Iris pigment epithelial cell (primary cell): ENCODE measurements around the gene F7.
A peak's percentile ranks its signal among the peaks of the same experiment; 100 is the strongest.
"Not testable (repeated sequence)": the region's sequence is repeated elsewhere in the genome, so short reads cannot be mapped to it uniquely, and the experiment has no call there.

Source experiments
- DNase-seq: peaks from one replicate; pipeline ENCODE4 v3.0.0-alpha.2; 2011; ENCODE audit warnings: low read depth

Gene F7

DNA sequence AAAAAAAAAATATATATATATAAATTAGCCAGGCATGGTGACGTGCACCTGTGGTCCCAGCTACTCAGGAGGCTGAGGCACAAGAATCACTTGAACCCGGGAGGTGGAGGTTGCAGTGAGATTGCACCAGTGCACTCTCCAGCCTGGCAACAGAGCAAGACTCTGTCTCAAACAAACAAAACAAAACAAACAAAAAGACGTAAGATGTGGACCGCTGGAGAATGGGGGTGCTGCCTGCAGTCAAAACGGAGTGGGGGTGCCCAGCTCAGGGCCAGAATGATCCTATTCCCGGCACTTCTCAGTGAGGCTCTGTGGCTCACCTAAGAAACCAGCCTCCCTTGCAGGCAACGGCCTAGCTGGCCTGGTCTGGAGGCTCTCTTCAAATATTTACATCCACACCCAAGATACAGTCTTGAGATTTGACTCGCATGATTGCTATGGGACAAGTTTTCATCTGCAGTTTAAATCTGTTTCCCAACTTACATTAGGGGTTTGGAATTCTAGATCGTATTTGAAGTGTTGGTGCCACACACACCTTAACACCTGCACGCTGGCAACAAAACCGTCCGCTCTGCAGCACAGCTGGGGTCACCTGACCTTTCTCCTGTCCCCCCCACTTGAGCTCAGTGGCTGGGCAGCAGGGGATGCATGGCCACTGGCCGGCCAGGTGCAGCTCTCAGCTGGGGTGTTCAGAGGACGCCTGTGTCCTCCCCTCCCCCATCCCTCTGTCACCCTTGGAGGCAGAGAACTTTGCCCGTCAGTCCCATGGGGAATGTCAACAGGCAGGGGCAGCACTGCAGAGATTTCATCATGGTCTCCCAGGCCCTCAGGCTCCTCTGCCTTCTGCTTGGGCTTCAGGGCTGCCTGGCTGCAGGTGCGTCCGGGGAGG lies at the start of gene F7:
Gene F7, plus strand, starts transcription at position 760 of the 889 bp plus-strand sequence. Its CDS starts 51 bp downstream, at position 811.
- DNase-seq: peak; percentile 10

DNA sequence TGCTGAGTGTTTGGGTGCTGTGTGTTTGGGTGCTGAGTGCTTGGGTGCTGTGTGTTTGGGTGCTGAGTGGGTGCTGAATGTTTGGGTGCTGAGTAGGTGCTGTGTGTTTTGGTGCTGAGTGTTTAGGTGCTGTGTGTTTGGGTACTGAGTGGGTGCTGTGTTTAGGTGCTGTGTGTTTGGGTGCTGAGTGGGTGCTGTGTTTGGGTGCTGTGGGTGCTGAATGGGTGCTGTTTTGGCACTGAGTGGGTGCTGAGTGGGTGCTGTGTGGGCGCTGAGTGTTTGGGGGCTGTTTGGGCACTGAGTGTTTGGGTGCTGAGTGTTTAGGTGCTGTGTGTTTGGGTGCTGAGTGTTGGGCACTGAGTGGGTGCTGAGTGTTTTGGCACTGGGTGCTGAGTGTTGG lies 48.5 kb upstream of the F7 start:
- DNase-seq: no peak

DNA sequence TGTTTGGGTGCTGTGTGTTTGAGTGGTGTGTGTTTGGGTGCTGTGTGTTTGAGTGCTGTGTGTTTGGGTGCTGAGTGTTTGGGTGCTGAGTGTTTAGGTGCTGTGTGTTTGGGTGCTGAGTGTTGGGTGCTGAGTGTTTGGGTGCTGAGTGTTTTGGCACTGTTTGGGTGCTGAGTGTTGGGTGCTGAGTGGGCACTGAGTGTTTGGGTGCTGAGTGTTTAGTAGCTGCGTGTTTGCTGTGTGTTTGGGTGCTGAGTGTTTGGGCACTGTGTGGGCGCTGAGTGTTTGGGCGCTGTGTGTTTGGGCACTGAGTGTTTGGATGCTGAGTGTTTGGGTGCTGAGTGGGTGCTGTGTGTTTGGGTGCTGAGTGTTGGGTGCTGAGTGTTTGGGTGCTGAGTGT lies 48.0 kb upstream of the F7 start:
- DNase-seq: not testable (repeated sequence)

DNA sequence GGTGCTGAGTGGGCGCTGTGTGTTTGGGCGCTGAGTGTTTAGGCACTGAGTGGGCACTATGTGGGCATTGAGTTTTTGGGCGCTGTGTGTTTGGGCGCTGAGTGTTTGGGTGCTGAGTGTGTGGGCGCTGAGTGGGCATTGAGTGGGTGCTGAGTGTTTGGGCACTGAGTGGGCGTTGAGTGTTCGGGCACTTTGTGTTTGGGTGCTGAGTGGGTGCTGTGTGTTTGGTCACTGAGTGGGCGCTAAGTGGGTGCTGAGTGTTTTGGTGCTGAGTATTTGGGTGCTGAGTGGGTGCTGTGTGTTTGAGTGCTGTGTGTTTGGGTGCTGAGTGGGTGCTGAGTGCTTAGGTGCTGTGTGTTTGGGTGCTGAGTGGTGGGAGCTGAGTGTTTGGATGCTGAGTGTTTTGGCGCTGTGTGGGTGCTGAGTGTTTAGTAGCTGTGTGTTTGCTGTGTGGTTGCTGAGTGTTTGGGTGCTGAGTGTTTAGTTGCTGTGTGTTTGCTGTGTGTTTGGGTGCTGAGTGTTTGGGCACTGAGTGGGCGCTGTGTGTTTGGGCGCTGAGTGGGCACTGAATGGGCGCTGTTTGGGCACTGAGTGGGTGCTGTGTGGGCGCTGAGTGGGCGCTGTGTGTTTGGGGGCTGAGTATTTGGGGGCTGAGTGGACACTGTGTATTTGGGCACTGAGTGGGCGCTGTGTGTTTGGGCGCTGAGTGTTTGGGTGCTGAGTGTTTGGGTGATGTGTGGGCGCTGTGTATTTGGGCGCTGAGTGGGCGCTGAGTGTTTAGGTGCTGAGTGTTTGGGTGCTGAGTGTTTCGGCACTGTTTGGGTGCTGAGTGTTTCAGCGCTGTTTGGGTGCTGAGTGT lies 47.2 kb upstream of the F7 start:
- no peak for DNase-seq

DNA sequence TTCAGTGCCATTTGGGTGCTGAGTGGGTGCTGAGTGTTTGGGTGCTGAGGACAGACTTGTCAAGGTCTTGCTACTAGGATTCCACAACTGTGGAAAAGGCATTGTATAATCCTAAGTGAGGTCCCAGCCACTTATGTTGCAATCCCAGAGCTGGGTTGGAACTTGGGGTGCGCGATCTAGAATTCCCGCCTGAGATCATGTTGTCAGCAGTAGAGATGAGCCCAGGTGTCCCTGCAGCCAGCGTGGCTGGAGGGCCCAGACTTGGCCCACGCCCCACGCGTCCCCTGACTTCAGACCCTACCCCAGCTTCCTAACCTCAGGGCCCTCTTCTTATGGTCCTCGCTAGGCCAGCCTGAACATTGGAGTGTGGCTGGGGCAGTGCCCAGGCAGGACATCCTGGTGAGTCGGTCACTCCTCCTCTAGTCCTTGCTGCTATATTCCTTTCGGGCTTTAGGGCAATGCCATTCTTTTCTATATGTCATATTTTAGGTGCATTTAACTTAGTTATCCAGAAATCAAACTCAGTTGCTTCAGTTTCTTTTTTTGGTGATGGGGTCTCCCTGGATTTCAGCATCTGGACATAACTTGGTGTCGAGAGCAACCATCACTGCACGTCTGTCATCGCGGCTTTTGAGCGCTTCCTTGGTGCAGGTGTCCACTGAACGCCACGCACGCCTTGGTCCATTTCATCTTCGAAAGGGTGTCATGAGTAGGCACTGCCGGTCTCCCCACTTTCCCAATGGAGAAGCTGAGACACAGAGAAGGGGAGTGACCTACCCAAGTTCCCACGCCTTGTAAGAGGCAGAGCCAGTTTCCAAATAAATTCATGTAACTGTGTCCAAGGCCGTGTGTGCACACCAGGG lies 46.4 kb upstream of the F7 start:
- DNase-seq: no peak

DNA sequence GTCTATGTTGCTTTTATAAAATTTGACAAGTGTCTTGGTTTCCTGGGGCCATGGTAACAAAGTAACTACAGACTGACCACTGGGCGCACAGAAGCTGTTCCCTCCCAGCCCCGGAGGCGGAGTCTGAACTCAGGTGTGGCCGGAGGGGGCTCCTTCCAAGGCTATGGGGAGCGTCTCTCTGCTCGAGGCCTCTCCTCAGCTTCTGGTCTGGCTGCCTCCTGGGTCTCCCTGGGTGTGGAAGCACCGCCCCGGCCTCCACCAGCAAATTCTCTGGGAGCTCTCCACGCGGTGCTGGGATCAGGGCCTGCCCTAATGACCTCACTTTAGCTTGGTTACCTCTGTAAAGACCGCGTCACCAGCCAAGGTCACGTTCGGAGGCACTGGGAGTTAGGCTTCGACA lies 45.7 kb upstream of the F7 start:
- DNase-seq: no peak

DNA sequence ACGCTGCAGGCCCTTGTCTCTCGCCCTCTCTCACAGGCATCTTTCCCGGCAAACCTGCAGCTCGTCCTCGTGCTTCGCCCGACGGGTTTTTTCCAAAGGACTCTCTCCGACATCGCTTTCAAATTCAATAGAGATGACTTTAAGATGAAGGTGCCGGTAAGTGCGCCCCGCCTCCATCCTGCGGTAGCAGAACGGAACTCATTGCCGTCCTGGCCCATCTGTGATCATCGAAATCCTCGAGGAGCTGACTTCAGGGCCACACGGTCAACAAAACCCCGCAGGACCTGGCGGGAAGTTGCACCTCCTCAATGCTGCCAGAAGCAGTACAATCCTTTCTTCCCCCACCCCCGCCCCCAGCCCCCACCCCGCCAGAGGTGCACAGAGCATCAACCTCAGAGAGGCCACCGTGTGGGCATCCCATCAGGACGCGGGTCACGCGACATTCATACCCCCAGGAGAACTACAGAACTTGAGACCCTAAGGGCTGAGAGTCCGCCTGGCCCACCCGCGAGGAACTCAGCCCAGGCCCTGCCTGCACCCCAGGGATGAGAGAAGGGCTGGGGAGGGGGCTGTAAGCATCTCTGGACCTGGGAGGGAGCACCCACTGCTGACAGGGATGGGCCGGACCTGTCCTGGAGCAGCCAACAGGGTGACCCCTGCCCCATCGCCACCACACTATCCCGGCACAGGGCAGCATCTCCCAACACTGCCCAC lies 44.9 kb upstream of the F7 start:
- no peak for DNase-seq

DNA sequence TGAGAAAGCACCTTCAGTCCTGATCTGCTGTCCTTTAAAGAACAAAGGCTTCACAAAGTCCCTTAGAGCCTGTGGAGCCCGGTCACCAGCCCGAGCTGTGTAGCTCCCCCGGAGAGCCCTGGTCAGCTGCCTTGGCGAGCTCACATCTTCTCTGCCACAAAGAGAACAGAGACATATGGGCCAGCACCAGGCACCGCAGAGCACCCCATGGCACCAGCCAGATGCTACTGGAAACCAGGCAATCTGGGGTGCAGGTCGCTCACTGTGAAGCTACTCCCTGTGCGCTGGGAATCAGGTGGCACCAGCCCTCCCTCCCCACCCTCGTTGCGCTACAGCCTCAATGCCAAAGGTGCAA lies 44.3 kb upstream of the F7 start:
- no peak for DNase-seq

DNA sequence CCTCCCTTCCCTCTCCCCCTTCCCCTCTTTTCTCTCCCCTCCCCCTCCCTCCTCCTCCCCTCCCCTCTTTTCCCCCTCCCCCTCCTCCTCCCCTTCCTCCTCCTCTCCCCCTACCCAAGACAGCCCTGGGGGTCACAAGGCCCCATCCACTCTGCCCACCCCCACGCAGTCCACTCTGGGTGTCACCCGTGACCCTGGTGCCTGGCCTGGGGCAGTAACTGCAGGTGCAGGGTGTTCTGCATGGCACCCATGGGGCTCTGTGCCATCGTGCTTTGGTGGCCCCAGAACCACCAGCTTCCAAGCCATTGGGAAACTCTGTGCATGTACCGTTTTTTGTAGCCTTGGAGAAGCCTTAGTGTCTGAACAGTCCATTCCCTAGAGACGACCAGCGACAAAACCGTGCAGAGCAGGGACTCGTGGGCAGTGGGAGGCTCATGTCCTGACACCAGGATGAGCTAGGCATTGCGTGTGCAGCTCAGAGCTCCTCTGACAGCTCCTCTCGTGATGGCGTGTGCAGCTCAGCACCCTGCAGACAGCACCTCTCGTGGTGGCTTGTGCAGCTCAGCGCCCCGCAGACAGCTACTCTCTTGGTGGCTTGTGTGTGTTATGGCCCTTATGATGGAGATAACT lies 43.7 kb upstream of the F7 start:
- DNase-seq: no peak

DNA sequence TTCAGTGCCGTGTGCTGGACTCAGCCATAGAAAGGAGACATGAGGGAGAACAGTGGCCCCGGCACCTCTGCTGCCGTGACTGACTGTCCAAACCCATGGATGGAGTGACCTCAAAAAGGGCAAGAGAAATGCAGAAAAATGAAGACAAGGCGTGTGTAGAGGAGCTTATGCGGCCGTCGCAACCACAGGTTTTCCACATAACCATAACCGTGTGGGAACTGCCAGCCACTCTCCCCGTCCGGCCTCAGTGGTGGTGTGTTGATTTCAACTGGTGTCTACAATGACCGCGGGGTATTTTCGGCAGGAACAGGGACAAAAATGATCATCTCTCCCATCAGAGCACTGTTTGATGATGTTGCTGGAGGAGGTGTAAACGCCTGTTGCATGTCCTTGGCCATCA lies 42.9 kb upstream of the F7 start:
- no peak for DNase-seq

DNA sequence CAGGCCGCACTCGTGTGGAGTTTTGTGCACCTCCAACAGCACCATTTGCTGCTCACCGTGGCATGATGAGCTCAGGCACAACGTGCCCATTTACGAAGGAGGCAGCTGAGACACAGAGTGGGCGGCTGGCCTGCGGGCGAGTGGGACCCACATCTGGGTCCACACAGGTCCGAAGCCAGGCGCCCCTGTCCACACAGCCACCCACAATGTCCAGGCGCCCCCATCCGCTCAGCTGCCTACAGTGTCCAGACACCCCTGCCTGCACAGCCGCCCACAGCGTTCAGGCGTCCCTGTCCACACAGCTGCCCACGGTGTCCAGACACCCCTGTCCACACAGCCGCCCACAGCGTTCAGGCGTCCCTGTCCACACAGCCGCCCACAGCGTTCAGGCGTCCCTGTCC lies 42.5 kb upstream of the F7 start:
- DNase-seq: no peak

DNA sequence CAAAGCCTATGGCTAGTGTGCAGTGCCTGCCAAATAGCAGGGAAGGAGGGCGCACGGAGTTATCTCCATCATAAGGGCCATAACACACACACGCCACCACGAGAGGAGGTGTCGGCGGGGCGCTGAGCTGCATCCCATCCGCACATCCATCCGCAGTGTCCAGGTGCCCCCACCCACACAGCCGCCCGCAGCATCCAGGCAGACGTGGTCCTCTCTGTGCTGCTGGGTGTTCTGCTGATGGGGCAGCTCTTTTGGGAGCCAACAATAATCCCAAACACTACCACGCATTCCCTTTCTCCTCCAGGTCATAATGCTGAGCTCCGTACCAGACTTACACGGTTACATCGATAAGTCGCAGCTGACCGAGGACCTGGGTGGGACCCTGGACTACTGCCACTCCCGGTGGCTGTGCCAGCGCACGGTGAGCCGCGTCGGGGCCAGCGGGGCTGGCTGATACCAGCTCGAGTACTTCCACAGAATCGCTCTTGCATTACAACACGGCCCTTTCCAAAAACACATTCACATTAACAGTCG lies 41.5 kb upstream of the F7 start:
- DNase-seq: no peak

DNA sequence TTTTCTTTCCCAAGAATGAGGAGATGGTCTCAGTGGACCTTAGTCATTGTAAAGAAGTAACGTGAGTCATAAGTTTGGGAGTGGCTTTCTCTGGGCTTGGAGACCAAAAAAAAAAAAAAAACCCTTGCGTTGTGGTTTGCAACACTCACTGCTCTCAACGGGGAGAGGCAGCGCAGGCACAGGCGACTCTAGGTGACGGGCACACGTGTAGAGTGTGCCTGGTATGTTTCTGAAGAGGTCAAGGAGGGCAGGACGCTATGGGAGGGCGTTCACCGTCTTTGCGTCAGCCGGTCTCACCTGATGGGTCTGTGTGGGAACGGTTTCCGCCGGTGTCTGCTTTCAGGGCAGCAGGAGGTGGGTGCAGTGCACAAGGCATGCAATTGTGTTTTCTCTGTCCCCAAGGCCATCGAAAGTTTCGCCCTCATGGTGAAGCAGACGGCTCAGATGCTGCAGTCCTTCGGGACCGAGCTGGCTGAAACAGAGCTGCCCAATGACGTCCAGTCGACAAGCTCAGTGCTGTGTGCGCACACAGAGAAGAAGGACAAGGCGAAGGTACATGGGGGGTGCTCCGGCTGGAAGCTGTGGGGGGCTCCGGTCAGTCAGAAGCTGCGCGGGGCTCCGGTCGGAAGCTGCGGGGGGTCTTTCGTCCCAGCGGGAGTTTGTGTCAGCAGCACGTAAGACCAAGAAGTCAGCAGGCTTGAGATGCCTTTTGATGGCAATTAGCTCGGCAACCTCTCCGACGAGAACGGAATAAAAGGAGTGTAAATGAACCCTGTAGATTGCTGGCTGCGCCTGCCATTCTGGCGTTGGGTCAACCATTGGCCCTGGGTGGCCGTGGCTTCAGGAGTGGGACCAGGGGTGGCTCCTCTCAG lies 40.8 kb upstream of the F7 start:
- DNase-seq: peak; percentile 46

DNA sequence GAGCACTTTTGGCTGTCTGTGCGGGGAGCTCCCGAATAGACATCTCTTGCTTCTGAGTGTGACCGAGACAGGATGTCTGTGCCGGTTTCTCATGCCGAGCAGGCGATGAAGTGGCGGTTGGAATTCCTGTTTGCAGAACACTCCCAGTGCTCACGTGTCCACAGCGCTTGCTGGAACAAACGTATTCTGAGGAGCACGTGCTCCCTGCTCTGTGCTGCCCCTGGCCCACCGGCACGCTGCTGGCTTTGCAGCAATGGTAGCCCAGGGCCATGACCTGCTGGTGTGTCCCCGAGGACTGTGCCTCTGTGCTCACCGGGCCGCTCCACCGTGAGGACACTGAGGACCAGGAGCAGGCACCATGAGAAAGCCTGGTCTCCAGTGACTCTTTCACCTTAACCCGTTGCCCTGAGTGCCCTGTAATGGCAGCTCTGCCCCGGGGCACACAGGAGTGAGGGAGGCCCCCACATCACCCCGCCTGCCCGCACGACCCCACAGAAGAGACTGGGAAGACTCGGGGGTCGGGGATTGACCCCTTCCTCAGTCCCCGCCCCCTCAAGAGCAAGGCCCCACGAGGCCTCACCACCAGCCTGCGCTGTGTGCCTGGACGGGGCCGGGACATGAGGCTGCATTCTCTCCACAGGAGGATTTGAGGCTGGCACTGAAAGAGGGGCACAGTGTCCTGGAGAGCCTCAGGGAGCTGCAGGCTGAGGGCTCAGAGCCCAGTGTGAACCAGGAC lies 40.0 kb upstream of the F7 start:
- no peak for DNase-seq

DNA sequence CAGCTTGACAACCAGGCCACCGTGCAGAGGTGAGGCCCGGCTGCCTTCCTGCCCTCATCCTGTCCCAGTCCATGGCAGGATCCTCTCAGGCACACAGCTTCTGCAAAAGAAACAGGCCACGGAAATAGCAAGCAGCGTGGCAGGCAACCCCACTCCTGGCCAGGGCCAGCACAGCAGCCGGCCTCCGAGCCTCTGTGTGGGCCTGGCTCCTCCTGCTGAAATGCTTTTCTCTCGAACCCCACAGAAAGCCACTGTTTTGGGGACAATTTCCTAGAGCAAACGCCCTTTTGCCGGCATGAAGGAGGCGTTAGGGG lies 39.5 kb upstream of the F7 start:
- DNase-seq: no peak

DNA sequence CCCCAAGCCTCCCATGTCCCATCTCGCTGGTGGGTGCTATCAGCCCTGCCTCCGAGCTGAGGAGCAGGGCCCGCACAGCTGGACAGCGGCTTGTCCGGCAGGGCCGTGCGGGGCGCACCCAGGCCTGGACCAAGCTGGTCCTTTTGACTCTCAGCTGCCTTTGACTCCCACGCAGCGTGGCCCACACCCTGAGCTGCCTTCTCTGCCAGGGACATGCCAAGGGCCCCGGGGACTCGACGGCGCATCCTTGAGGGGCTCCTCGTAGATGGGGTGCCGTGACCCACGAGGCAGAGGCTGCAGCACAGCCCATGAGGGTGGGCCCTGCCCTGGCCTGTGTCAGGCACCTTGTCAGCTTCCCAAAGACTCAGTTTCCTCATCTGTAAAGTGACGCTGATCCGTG lies 38.8 kb upstream of the F7 start:
- DNase-seq: no peak

DNA sequence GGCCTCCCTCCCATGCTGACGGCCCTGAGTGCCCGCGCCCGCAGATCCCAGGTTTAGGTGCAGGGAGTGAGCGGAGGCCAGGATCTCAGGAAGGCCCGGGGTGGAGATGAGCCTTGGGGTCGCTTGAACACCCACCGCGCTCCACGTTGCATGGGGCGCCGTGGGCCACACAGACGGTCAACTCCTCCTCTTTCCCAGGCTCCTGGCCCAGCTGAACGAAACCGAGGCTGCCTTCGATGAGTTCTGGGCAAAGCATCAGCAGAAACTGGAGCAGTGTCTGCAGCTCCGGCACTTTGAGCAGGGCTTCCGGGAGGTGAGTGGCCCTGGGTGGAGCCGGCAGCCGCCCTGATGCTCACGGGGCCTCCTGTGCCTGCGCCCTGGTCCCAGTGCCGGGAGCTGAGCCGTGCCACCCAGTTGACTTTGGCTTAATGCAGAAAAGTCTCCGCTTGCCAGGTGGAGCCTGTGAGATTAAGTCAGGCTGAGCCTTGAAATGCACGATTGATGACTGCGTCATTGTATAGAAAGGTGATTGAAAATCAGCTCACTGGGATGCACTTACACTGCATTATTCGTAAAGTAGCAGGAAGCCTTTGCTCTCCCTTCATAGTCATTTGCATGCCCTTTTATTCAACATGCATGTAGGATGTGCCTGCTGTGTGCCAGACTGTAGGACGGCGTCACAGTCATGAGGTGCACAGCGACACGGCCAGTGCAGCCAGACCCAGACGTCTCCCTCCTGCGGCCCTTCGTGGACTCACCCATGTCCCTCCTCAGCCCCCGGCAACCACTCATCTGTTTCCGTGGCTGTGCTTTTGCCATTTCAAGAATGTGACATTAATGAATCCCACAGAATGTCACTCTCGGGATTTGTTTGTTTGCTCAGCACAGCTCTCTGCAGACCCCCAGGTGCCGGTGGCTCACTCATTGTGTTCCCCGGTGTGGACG lies 35.5 kb upstream of the F7 start:
- DNase-seq: no peak

DNA sequence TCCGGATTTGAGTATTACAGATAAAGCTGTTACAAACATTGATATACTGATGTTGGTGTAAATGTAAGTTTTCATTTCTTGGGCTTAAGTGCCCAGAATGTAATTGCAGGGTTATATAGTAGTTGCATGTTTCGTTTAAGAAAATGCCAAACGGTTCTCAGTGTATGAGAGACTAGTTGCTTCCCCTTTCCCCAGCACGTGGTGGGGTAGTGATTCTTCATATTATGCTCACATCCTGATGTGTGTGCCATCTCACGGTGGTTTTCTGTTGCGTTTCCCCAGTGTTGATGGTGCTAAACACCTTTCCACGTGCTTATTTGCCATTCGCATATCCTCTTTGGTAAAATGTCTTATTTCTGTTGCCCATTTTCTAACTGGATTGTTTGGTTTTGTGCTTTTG lies 34.7 kb upstream of the F7 start:
- no peak for DNase-seq
